Muscle of leg (tissue), 11 donors: ENCODE data around the gene PCDH9. TPM values are rescaled to one million over a fixed set of nuclear protein-coding genes. Genes with fewer than 3 reads are reported as not detected.

ENCODE experiments used
- DNase-seq: peaks from one replicate; pipeline ENCODE4 v3.0.0; 2013
- H3K27ac ChIP-seq: one replicate; pipeline ENCODE4 v1.5.1; 2013; ENCODE audit warnings: mild to moderate bottlenecking, low read length, control low read depth
- H3K27me3 ChIP-seq: one replicate; pipeline ENCODE4 v1.6.1; 2013; ENCODE audit warnings: low read length; ENCODE audit not compliant: control insufficient read depth, insufficient read depth
- H3K36me3 ChIP-seq: one replicate; pipeline ENCODE4 v1.6.1; 2013; ENCODE audit warnings: low read length; ENCODE audit not compliant: control insufficient read depth, insufficient read depth
- H3K4me1 ChIP-seq: one replicate; pipeline ENCODE4 v1.6.1; 2013; ENCODE audit warnings: low read length; ENCODE audit not compliant: control insufficient read depth, insufficient read depth
- H3K4me3 ChIP-seq: one replicate; pipeline ENCODE4 v1.5.1; 2013; ENCODE audit warnings: low read length, control low read depth
- H3K9me3 ChIP-seq: replicated peaks from 2 replicates; pipeline ENCODE4 v1.6.1; 2013; ENCODE audit warnings: low read depth, low read length; ENCODE audit not compliant: control insufficient read depth
- WGBS: methylation state at CpG from one replicate; pipeline ENCODE4 v1.1.5; 2013; ENCODE audit warnings: missing lambda C conversion rate; ENCODE audit not compliant: insufficient coverage; 5-methylcytosine and 5-hydroxymethylcytosine counted together
- polyA plus RNA-seq, 8 donors: library from polyadenylated mRNA; unstranded; fragments of 120-200 nt; gene quantifications; one replicate each; pipeline versions ENCODE4 v1.2.1 to v1.2.3, GENCODE V29; 2013; ENCODE audit warnings: inconsistent platforms in 1 of 8, low replicate concordance in 1 of 8; ENCODE audit not compliant: insufficient read length in 8 of 8, insufficient read depth in 1 of 8
- total RNA-seq: library from RNA; stranded (reverse); fragments of 120-200 nt; gene quantifications from one replicate; pipeline ENCODE4 v1.2.4, GENCODE V29; 2013

PCDH9 gene
- total and polyA plus RNA-seq, 9 donors: 1.7 to 8.3 (median 3.1) TPM

- peaks cover 5% of the 10 kb centered on the region for H3K4me1 ChIP-seq
- H3K27ac ChIP-seq: no peak overlapping the region
- WGBS: 80% methylated on average over 1 of the region's 2 CpGs
- H3K27me3 ChIP-seq: no peaks in the 10 kb centered on the region
- H3K4me3 ChIP-seq: no peak overlapping the region
- no peaks in the 10 kb centered on the region for H3K9me3 ChIP-seq
- H3K36me3 ChIP-seq: no peaks in the 10 kb centered on the region
- DNase-seq: no peak
Observed at GRCh38 chr13:66860878-66861417, 369.2 kb downstream of the PCDH9 start.

GRCh38 chr13:66859934-66860877 lies 369.9 kb downstream of the PCDH9 start:
- WGBS: 69% methylated on average over 2 of the region's 8 CpGs
- Histone ChIP-seq H3K27me3 (no peaks in the 10 kb centered on the region), H3K27ac (no peak overlapping the region), H3K9me3 (no peaks in the 10 kb centered on the region), H3K4me1 (peaks cover 5% of the 10 kb centered on the region), H3K36me3 (no peaks in the 10 kb centered on the region), H3K4me3 (no peak overlapping the region)
- no peak for DNase-seq

GRCh38 chr13:66859078-66859477 lies 371.1 kb downstream of the PCDH9 start:
- no CpG with 5 or more reads among the region's 2 CpGs for WGBS
- no peaks in the 10 kb centered on the region for H3K36me3 ChIP-seq
- peaks cover 5% of the 10 kb centered on the region for H3K4me1 ChIP-seq
- DNase-seq: no peak
- no peaks in the 10 kb centered on the region for H3K27me3 ChIP-seq
- H3K9me3 ChIP-seq: no peaks in the 10 kb centered on the region
- H3K4me3 ChIP-seq: no peak overlapping the region
- no peak overlapping the region for H3K27ac ChIP-seq

GRCh38 chr13:66858163-66858562 lies 372.0 kb downstream of the PCDH9 start:
- no peak overlapping the region for H3K4me3 ChIP-seq
- no peaks in the 10 kb centered on the region for H3K9me3 ChIP-seq
- no peaks in the 10 kb centered on the region for H3K27me3 ChIP-seq
- 93% methylated on average over 2 of the region's 3 CpGs for WGBS
- H3K36me3 ChIP-seq: no peaks in the 10 kb centered on the region
- peaks cover 5% of the 10 kb centered on the region for H3K4me1 ChIP-seq
- no peak for DNase-seq
- H3K27ac ChIP-seq: no peak overlapping the region

GRCh38 chr13:66855131-66855530 lies 375.0 kb downstream of the PCDH9 start:
- H3K9me3 ChIP-seq: no peaks in the 10 kb centered on the region
- no peaks in the 10 kb centered on the region for H3K36me3 ChIP-seq
- H3K4me1 ChIP-seq: no peaks in the 10 kb centered on the region
- H3K27me3 ChIP-seq: no peaks in the 10 kb centered on the region
- H3K27ac ChIP-seq: no peak overlapping the region
- no peak for DNase-seq
- H3K4me3 ChIP-seq: no peak overlapping the region
- no CpG with 5 or more reads among the region's 1 CpG for WGBS

- Histone ChIP-seq H3K9me3 (no peaks in the 10 kb centered on the region), H3K4me1 (no peaks in the 10 kb centered on the region), H3K27ac (no peak overlapping the region), H3K27me3 (no peaks in the 10 kb centered on the region), H3K4me3 (no peak overlapping the region), H3K36me3 (no peaks in the 10 kb centered on the region)
- DNase-seq: no peak
Observed at GRCh38 chr13:66853564-66853963, 376.6 kb downstream of the PCDH9 start.

GRCh38 chr13:66849706-66850105 lies 380.4 kb downstream of the PCDH9 start:
- H3K4me3 ChIP-seq: no peak overlapping the region
- no peaks in the 10 kb centered on the region for H3K36me3 ChIP-seq
- WGBS: 90% methylated on average over 3 of the region's 4 CpGs
- no peak for DNase-seq
- no peaks in the 10 kb centered on the region for H3K27me3 ChIP-seq
- no peaks in the 10 kb centered on the region for H3K9me3 ChIP-seq
- H3K27ac ChIP-seq: no peak overlapping the region
- H3K4me1 ChIP-seq: no peaks in the 10 kb centered on the region

- no peak overlapping the region for H3K4me3 ChIP-seq
- no peaks in the 10 kb centered on the region for H3K36me3 ChIP-seq
- no CpG with 5 or more reads among the region's 6 CpGs for WGBS
- DNase-seq: no peak
- no peaks in the 10 kb centered on the region for H3K9me3 ChIP-seq
- H3K27ac ChIP-seq: no peak overlapping the region
- H3K4me1 ChIP-seq: no peaks in the 10 kb centered on the region
- no peaks in the 10 kb centered on the region for H3K27me3 ChIP-seq
Observed at GRCh38 chr13:66847541-66847940, 382.6 kb downstream of the PCDH9 start.

GRCh38 chr13:66845393-66845792 lies 384.7 kb downstream of the PCDH9 start:
- no peak for DNase-seq
- H3K4me3 ChIP-seq: no peak overlapping the region
- H3K9me3 ChIP-seq: no peaks in the 10 kb centered on the region
- H3K27ac ChIP-seq: no peak overlapping the region
- H3K36me3 ChIP-seq: no peaks in the 10 kb centered on the region
- 91% methylated on average over 8 of the region's 10 CpGs for WGBS
- H3K27me3 ChIP-seq: no peaks in the 10 kb centered on the region
- H3K4me1 ChIP-seq: no peaks in the 10 kb centered on the region

GRCh38 chr13:66844933-66845332 lies 385.2 kb downstream of the PCDH9 start:
- Histone ChIP-seq H3K4me1 (no peaks in the 10 kb centered on the region), H3K4me3 (no peak overlapping the region), H3K27ac (no peak overlapping the region), H3K9me3 (no peaks in the 10 kb centered on the region), H3K27me3 (no peaks in the 10 kb centered on the region), H3K36me3 (no peaks in the 10 kb centered on the region)
- 100% methylated on average over 5 of the region's 7 CpGs for WGBS
- DNase-seq: no peak
